SKM-1 (cell line): Measurements from ENCODE around the gene ERMARD.

Source experiments
- DNase-seq: peaks from one replicate; lab custom pipeline; 2025; ENCODE audit not compliant: unreplicated experiment; lab: John Stamatoyannopoulos, UW

The ERMARD gene

DNA sequence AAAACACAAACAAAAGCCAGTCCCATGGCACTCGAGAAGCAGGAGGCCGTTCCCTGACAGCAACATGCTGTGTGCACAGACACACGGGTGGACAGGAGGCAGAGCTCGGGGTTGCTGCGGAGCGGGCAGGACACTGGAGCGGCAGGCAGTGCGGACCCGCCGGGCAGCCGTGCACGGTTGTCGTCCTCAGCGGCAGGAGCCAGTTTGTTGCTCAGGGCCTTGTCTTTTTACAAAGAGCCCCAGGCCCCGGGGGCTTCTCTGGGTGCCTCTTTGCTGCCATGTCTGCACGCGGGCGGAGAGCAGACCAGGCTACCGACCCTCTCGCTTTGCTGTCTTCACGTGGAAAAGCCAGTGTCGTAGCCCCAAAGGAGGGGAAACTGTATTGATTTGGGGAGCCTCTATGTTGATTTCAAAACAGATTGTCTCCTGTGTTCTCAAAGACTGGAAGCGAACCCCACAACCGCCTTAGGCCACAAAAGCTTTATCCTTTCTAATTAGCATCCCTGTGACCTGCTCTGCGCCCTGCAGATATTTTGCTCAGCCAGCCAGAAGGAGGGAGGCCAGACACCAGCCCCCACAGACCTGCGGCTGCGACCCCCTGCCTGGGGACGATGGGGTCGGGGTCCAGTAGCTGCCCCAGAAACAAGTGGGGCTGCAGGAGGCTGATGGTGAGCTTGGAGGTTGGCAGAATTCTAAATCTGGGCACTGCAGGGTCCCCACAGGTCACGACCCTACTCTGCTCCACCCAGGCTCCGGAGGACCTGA, 50.2 kb downstream of the ERMARD start:
- DNase-seq = no peak

DNA sequence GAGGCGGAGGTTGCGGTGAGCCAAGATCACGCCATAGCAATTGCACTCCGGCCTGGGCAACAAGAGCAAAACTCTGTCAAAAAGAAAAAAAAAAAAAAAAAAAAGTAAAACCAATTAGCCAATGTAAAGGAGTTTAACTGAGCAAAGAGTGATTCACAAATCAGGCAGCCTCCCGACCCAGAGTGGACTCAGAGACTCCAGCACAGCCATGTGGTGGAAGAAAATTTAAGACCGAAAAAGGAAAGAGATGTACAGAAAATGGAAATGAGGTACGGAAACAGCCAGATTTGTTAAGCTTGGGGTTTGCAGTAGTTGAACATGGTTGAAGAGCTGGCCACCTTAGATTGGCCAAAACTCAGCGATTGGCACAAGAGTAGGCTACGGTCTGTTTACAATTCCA, 51.4 kb downstream of the ERMARD start:
- no peak for DNase-seq

DNA sequence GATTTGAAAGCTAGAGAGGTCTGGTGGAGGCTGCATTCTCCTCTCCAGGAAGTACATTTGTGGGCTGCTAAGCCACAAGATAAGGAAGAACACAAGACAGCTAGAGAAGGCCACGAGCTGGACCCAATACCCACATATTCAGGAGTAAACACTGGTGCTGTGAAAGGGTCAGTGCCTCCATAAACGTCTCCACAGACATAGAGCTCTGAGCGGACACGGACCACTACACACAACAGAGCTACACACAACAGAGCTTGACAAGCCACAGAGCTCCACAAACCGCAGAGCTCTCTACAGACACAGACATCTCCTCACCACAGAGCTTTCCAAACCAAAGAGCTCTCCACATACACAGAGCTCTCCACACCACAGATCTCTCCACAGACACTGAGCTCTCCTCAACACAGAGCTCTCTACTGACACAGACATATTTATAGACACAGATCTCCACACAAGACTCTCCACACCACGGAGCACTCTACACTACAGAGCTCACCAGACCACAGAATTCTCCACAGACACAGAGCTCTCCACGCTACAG, 51.9 kb downstream of the ERMARD start:
- no peak for DNase-seq

DNA sequence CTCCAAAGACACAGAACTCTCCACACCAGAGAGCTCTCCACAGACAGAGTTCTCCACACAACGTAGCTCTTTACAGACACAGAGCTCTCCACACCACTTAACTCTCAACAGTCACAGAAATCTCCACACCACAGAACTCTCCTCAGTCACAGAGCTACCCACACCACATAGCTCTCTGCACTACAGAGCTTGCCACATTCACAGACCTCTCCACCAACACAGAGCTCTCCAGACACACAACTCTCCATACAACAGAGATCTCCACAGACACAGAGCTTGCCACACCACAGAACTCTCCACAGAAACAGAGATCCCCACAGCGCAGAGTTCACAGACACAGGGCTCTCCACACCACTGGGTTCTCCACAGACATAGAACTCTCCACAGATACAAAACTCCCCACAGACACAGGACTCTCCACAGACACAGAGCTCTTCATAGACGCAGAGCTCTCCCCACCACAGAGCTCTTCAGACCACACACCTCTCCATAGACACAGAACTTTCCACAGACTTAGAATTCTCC, 52.5 kb downstream of the ERMARD start:
- DNase-seq = no peak

DNA sequence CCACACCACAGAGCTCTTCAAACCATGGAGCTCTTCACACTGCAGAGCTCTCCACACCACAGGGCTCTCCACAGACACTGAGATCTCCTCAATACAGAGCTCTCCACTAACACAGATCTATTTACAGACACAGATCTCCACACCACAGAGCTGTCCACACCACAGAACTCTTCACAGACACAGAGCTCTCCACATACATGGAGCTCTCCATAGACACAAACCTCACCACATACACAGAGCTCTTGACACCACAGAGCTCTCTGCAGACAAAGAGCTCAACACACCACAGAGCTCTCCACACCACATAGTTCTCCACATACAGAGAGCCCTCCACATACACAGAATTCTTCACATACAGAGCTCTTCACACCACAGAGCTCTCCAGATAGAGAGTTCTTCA, 53.0 kb downstream of the ERMARD start:
- no peak for DNase-seq

DNA sequence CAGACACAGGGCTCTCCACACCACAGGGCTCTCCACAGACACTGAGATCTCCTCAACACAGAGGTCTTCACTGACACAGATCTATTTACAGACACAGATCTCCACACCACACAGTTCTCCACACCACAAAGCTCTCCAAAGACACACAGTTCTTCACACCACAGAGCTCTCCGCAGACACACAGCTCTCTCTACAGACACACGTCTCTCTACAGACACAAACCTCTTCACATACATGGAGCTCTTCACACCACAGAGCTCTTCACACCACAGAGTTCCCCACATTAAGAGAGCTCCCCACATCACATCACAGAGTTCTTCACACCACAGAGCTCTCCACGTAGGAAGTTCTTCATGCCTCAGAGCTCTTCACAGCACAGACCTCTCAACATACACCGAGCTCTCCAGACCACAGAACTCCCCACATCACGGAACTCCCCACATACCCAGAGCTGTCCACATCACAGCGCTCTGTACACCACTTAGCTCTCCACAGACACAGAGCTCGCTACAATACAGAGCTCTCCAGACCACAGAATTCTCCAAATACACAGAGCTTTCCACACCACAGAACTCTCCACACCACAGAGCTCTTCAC, 53.9 kb downstream of the ERMARD start:
- no peak for DNase-seq

DNA sequence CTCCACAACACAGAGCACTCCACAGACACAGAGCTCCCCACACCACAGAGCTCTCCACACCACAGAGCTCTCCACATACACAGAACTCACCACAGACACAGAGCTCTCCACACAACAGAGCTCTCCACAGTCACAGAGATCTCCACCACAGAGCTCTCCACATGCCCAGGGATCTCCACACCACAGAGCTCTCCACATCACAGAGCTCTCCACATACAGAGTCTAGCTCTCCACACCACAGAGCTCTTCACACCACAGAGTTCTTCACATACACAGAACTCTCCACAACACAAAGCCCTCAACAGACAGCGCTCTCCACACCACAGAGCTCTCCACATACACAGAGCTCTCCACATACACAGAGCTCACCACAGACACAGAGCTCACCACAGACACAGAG, 55.3 kb downstream of the ERMARD start:
- DNase-seq = no peak

DNA sequence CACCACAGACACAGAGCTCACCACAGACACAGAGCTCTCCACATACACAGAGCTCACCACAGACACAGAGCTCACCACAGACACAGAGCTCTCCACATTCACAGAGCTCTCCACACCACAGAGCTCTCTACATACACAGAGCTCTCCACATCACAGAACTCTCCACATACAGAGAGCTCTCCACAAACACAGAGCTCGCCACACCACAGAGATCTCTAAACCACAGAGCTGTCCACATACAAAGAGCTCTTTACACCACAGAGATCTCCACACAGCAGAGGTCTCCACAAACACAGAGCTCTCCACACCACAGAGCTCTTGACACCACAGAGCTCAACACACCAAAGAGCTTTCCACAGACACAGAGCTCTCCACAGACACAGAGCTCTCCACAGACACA, 55.8 kb downstream of the ERMARD start:
- DNase-seq = no peak

DNA sequence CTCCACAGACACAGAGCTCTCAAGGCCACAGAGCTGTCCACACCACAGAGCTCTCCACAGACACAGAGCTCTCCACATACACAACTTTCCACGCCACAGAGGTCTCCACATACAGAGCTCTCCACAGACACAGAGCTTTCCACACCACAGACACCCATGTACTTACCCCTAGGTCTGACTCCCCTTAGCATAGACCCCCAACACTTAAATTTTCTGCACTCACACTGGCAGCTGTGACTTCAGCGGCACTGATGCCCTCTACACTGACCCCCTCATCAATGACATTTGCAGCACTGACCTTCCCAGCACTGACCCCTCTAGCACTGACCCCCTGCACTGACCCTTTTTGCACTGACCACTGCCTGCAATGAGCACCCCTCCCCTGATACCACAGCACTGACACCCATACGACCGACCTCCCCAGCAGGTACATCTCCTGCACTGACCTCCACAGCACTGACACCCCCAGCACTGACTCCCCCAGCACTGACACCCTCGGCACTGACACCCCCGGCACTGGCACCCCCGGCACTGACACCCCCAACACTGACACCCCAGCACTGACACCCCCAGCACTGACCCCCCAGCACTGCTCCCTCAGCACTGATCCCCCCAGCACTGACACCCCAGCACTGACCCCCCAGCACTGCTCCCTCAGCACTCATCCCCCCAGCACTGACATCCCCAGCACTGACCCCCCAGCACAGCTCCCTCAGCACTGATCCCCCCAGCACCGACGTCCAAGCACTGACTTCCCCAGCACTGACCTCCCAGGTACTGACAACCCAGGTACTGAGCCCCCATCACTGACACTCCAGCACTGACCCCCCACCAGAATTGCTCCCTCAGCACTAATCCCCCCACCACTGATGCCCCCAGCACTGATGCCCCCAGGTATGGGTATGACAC, 56.5 kb downstream of the ERMARD start:
- DNase-seq = no peak

DNA sequence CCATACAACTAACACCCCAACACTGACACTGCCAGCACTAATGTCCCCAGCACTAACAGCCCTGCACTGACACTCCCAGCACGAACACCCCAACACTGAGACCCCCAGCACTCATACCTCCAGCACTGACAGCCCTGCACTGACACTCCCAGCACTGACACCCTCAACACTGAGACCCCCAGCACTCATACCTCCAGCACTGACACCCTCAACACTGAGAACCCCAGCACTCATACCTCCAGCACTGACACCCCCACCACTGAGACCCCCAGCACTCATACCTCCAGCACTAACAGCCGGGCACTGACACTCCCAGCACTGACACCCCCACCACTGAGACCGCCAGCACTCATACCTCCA, 57.2 kb downstream of the ERMARD start:
- no peak for DNase-seq

DNA sequence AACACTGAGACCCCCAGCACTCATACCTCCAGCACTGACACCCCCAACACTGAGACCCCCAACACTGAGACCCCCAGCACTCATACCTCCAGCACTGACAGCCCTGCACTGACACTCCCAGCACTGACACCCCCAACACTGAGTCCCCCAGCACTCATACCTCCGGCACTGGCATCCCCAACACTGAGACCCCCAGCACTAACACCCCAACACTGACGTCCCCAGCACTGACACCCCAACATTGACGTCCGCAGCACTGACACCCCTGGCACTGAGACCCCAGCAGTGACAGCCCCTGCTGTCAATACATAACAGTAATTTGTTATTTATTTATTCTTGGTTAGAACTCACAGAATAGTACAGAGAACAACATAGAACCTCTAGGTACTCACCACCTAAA, 58.0 kb downstream of the ERMARD start:
- DNase-seq = no peak

DNA sequence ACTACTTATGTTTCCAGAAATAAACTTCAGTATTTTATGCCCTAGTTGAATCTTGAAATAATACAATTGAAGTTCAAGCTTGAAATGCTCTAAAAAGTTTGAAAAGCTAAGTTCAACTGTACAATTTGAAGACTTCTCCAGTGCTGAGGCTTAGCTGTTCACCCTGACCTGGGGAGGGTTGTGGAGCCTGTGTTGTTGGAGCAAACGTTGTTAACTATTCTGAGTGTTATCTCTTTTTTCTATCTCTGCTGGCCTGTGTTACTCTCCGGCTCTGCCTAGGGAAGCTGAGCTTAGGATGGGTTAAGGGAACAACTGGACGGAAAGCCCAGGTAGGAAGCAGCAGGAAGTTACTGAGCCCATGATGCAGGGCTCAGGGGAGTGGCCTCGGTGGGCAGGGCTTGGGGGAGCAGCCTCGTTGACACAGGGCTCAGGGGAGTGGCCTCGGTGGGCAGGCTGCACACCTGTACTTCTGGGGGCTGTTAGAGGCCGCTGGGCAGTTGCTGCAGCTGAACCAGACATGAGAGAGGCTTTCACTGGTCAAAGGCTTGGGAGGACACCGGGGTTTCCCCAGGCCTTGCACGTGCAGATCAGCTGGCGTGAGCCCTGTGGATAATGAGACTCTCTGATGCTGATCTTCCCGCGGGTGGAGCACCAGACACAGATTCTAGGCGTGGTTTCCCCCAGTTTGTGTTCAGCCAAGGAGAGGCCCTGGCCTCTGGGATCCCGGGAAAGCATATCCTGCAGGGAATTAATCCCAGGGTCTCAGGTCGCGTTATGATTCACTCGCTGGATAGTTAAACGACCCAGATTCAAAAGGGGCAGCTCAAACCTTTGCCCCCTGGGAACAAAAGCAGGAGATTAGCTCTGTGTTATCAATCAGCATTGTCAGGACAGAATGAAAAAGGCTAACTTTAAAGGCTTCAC, 58.9 kb downstream of the ERMARD start:
- DNase-seq = no peak

DNA sequence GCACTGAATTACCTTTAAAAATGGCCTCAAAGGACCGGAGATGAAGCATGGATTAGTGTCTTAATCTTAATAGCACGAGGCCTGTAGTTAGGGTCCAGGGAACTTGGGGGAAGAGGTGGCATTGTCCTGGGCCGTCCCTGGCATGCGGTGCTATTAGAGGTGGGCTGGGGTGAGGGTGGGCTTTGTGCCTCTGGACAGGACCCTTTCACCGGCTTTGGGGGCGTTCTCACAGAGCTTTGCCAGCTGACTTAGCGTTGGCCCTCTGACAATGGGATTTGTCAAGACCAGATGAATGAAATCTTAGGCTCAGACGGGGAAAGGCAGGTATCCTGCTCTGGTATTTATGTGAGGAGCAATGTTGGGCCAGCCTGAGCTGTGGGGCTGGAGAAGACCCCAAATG, 59.6 kb downstream of the ERMARD start:
- no peak for DNase-seq

DNA sequence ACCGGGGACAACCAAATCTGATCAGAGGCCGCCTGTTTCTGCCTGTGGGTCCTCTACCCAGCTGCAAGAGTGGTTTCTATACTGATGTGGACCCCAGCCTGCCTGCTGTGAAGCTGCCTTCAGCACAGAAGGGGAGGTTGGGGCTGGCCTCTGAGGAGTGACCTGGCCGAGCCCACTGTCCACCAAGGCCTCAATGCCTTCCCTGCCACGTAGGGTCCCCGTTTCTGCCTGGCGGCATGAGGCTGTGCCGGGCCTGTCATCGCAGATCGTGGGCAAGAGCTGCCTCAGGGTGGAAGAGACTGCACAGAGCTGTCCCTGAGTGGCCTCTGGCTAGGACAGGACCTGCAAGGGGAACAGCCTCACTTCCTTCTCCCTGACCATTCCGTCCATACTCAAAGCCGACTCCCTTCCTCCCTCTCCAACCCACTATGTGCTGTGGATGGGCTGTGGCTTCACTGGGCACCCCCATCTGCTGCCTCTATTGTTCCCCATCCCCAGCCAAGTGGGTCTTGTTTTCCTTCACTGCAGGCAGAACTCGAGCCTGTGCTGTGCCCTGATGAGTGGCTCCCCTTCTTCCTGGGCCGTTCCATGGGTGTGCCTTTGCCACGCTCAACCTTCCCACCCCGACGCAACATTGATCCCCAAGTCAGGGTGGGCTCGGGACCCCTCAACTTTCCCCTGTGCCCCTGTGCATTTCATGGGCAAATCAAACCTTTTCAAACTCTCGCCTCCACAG, 60.3 kb downstream of the ERMARD start:
- DNase-seq = no peak

DNA sequence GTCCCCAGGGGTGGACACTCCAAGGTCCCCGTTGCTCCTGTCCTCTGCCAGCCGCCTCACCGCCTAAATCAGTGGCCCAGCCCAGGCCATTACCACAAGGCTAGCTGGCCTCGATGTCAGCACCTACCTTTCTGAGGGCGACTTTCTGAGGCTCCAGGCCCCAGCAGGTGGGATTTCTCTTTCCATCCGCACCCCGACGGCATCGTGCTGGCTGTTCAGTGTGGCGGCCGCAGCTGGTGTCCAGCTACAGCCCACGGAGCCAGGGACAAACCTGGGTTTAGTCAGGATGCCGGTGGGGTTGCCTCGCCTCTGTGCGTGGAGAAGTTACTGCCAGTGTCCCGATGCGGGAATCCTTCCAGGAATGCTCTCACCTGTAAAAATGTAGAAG, 60.8 kb downstream of the ERMARD start:
- DNase-seq = no peak

DNA sequence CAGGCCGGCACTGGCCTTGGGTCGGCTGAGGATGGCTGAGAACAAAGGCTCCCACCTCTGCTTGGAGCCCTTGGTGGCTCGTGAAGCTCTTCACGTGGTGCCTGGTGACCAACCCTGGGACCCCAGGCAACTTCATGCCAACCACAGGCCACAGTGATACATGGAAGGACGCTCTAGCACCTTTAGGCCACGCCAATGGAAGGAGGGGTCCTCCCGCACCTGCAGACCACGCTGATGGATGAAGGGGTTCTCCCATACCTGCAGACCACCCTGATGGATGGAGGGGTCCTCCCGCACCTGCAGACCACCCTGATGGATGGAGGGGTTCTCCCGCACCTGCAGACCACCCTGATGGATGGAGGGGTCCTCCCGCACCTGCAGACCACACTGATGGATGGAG, 62.5 kb downstream of the ERMARD start:
- no peak for DNase-seq

DNA sequence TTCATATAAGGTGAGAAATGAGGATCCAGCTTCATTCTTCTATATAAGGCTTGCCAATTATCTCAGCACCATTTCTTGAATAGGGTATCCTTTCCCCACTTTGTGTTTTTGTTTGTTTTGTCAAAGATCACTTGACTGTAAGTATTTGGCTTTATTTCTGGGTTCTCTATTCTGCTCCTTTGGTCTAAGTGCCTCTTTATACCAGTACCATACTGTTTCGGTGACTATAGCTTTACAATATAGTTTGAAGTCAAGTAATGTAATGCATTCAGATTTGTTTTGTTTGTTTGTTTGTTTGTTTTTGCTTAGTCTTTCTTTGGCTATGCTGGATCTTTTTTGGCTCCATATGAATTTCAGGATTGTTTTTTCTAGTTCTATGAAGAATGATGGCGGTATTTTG, 64.6 kb downstream of the ERMARD start:
- no peak for DNase-seq

DNA sequence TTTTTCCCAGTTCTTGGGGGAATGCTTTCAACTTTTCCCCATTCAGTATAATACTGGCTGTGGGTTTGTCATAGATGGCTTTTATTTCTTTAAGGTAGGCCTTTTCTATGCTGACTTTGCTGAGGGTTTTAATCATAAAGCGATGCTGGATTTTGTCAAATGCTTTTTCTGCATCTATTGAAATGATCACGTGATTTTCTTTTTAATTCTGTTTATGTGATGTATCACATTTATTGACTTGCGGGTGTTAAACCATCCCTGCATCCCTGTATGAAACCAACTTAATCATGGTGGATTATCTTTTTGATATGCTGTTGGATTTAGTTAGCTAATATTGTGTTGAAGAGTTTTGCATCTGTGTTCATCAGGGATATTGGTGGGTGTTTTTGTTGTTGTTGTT, 65.6 kb downstream of the ERMARD start:
- DNase-seq = no peak

DNA sequence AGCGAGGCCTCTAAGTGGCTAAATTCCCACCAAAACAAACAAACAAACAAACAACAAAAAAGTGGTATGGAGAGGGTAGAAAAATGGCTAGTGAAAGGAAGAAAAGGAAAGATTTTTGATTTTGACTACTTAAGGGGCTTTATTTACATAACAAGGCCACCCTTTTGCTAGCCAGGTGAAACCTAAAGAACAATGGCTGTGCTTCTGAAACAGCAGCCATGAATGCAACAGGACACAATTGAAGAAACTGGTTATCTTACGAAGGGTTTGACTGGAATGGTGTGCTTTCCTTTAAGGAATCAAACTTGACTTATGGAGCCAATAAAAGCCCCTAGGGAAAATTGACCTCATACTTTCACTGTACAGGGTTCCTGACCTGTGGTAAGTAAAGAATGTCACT, 68.9 kb downstream of the ERMARD start:
- DNase-seq = no peak

DNA sequence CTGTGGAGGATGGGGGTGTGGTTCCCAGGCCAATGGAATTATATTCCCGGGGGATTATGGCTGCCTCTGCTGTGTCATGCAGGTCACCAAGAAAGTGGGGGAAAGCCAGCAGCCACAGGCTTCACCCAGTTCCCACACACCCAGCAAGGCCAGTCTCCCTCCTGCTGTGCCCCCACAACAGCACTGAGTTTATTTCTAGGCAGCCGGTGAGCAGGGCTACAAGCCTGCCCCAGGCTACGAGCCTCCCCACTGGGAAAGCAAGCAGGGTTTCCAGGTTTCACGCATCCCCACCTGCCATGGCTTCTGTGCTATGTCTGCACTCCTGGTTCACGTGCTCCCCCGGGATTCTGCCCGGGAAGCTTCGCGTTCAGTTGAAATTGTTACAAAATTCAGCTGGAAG, 72.6 kb downstream of the ERMARD start:
- DNase-seq = no peak
